Smooth muscle cell (in vitro differentiated cells): ENCODE data around the gene RPL28. TPM values are rescaled to one million over a fixed set of nuclear protein-coding genes. Genes with fewer than 3 reads are reported as not detected.

ENCODE experiments used
- DNase-seq: peaks from one replicate; lab custom pipeline; 2025; ENCODE audit not compliant: unreplicated experiment; lab: John Stamatoyannopoulos, UW
- H2AFZ ChIP-seq: fragments of 200-600 bp; sonication (generic); 2 replicates; pipeline ENCODE4 v1.6.0; 2016; ENCODE audit warnings: antibody characterized with exemption, low read depth, mild to moderate bottlenecking
- H3F3A ChIP-seq: fragments of 200-600 bp; sonication (generic); 2 replicates; pipeline ENCODE4 v1.6.0; 2017; ENCODE audit warnings: antibody characterized with exemption, low read depth
- H3K27ac ChIP-seq: fragments of 200-600 bp; sonication (generic); 2 replicates; pipeline ENCODE4 v1.5.1; 2016; ENCODE audit warnings: low read depth, mild to moderate bottlenecking
- H3K27me3 ChIP-seq: fragments of 200-600 bp; sonication (generic); 2 replicates; pipeline ENCODE4 v1.6.1; 2016; ENCODE audit warnings: low read depth, mild to moderate bottlenecking
- H3K36me3 ChIP-seq: fragments of 200-600 bp; sonication (generic); 2 replicates; pipeline ENCODE4 v1.5.1; 2016; ENCODE audit warnings: low read depth
- H3K4me1 ChIP-seq: fragments of 200-600 bp; sonication (generic); 2 replicates; pipeline ENCODE4 v1.5.1; 2016; ENCODE audit warnings: low read depth
- H3K4me2 ChIP-seq: fragments of 200-600 bp; sonication (generic); 2 replicates; pipeline ENCODE4 v1.6.0; 2016; ENCODE audit warnings: mild to moderate bottlenecking
- H3K4me3 ChIP-seq: fragments of 200-600 bp; sonication (generic); 2 replicates; pipeline ENCODE4 v1.5.1; 2016; ENCODE audit warnings: mild to moderate bottlenecking
- H3K79me2 ChIP-seq: fragments of 200-600 bp; sonication (generic); 2 replicates; pipeline ENCODE4 v1.6.0; 2016; ENCODE audit warnings: low read depth, mild to moderate bottlenecking
- H3K9ac ChIP-seq: fragments of 200-600 bp; sonication (generic); 2 replicates; pipeline ENCODE4 v1.6.0; 2016; ENCODE audit warnings: low read depth
- H3K9me3 ChIP-seq: fragments of 200-600 bp; sonication (generic); replicated peaks from 2 replicates; pipeline ENCODE4 v1.5.1; 2016; ENCODE audit warnings: low read depth
- H4K20me1 ChIP-seq: fragments of 200-600 bp; sonication (generic); 2 replicates; pipeline ENCODE4 v1.6.0; 2016; ENCODE audit warnings: low read depth
- CTCF ChIP-seq: fragments of 200-600 bp; sonication (generic); IDR thresholded peaks from 2 replicates; pipeline ENCODE4 v1.5.1; 2017; ENCODE audit warnings: borderline replicate concordance, mild to moderate bottlenecking, antibody characterized with exemption; ENCODE audit not compliant: insufficient read depth, poor library complexity, severe bottlenecking
- WGBS: methylation state at CpG from one replicate; pipeline ENCODE4 v1.1.7; 2016; ENCODE audit warnings: low lambda C conversion rate; 5-methylcytosine and 5-hydroxymethylcytosine counted together
- polyA plus RNA-seq: library from polyadenylated mRNA; unstranded; fragments of >200 nt; fragmentation: Nextera tagmentation; extraction: Ambion mirVana; gene quantifications from 2 replicates; pipeline ENCODE4 v1.2.1, GENCODE V29; 2016
- total RNA-seq: library from RNA; depleted of rRNA; stranded (reverse); fragments of >200 nt; gene quantifications from 2 replicates; pipeline ENCODE4 v1.2.3, GENCODE V29; 2014

The RPL28 gene
- total and polyA plus RNA-seq, 2 experiments from 2014 or later: 515 to 1,108 TPM

- H3K27me3 ChIP-seq: peaks cover 20% of the 10 kb centered on the region
- WGBS: 3% methylated on average over 12 of the region's 43 CpGs
- no peaks in the 10 kb centered on the region for H3K79me2 ChIP-seq
- H3F3A ChIP-seq: no peaks in the 10 kb centered on the region
- no peaks in the 10 kb centered on the region for H3K4me1 ChIP-seq
- H3K4me2 ChIP-seq: peak within 1 kb of the TSS; percentile 91
- no peak within 1 kb of the TSS for H2AFZ ChIP-seq
- no peaks in the 10 kb centered on the region for H3K9me3 ChIP-seq
- no peak for TF ChIP-seq CTCF
- DNase-seq: no peak
- H3K27ac ChIP-seq: no peak within 1 kb of the TSS
- no peaks in the 10 kb centered on the region for H3K36me3 ChIP-seq
- H4K20me1 ChIP-seq: no peaks in the 10 kb centered on the region
- no peak within 1 kb of the TSS for H3K9ac ChIP-seq
- H3K4me3 ChIP-seq: peak within 1 kb of the TSS; percentile 56
These were observed 31.0 kb upstream of the RPL28 start, which contains the start of gene COX6B2 for GRCh38 chr19:55354698-55355212. Gene COX6B2 (minus strand): TSS chr19:55354719. CDS start chr19:55354521, 198 bp downstream.

GRCh38 chr19:55355213-55355821, 30.4 kb upstream of the RPL28 start:
- no peaks in the 10 kb centered on the region for H3K4me1 ChIP-seq
- no peak for TF ChIP-seq CTCF
- no peak overlapping the region for H3K4me3 ChIP-seq
- no peaks in the 10 kb centered on the region for H4K20me1 ChIP-seq
- no peak overlapping the region for H3K27ac ChIP-seq
- H3K79me2 ChIP-seq: no peaks in the 10 kb centered on the region
- H3K9ac ChIP-seq: no peak overlapping the region
- no peak for DNase-seq
- no peak overlapping the region for H3K4me2 ChIP-seq
- WGBS: 40% methylated on average over 13 of the region's 13 CpGs
- H3K27me3 ChIP-seq: peaks cover 20% of the 10 kb centered on the region
- H3F3A ChIP-seq: no peaks in the 10 kb centered on the region
- H3K36me3 ChIP-seq: no peaks in the 10 kb centered on the region
- no peak overlapping the region for H2AFZ ChIP-seq
- no peaks in the 10 kb centered on the region for H3K9me3 ChIP-seq

DNA sequence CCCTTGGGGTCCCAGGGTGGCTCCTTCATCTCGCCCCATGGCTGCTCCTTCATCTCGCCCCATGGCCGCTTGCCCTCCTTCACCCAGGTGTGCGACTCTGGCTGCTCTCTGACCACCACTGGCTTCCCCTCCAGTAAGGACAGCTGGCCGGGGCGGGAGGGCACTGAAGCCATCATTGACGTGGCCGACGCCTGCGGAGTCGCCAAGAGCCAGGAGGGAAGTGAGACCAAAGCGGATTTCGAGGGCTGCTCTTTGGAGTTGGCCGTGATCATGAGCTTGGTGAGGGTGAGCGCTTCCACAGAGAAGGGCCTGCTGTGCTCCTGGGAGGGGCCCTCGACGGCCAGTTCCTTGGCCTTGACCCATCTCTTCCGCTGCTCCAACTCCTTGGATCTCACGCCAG, 27.2 kb upstream of the RPL28 start:
- Histone ChIP-seq H3K4me3 (no peak overlapping the region), H4K20me1 (no peaks in the 10 kb centered on the region), H3K27ac (no peak overlapping the region), H3K36me3 (no peaks in the 10 kb centered on the region), H3K9ac (no peak overlapping the region), H3K9me3 (no peaks in the 10 kb centered on the region), H3F3A (no peaks in the 10 kb centered on the region), H3K79me2 (no peaks in the 10 kb centered on the region), H3K27me3 (peaks cover 5% of the 10 kb centered on the region), H3K4me2 (no peak overlapping the region), H2AFZ (no peak overlapping the region), H3K4me1 (peaks cover 6% of the 10 kb centered on the region)
- no peak for TF ChIP-seq CTCF
- WGBS: 92% methylated on average over 16 of the region's 19 CpGs
- no peak for DNase-seq
